ENCODE data around the gene SMAP2.

SMAP2 gene

GRCh38 chr1:40371707-40372258 is 1.7 kb upstream of the SMAP2 start:
- DNase-seq (ENCODE audit: low read depth): no peak
- TF ChIP-seq CTCF (conservative IDR thresholded peaks at IDR 0.05; ENCODE audit: low read depth, low read length): no peak
- H3K4me3 ChIP-seq (ENCODE audit: low read depth, low read length): no peak overlapping the region

- no peak for DNase-seq (ENCODE audit: low read depth)
- no peak overlapping the region for H3K4me3 ChIP-seq (ENCODE audit: low read depth, low read length)
- no peak for TF ChIP-seq CTCF (conservative IDR thresholded peaks at IDR 0.05; ENCODE audit: low read depth, low read length)
These were observed 737 bp upstream of the SMAP2 start for GRCh38 chr1:40372658-40373322.

- H3K4me3 ChIP-seq (ENCODE audit: low read depth, low read length): no peak overlapping the region
- TF ChIP-seq CTCF (conservative IDR thresholded peaks at IDR 0.05; ENCODE audit: low read depth, low read length): no peak
- no peak for DNase-seq (ENCODE audit: low read depth)
These were observed 4.0 kb downstream of the SMAP2 start for GRCh38 chr1:40377512-40377911.

- H3K4me3 ChIP-seq (ENCODE audit: low read depth, low read length): no peak overlapping the region
- no peak for TF ChIP-seq CTCF (conservative IDR thresholded peaks at IDR 0.05; ENCODE audit: low read depth, low read length)
- DNase-seq (ENCODE audit: low read depth): no peak
These were observed 6.4 kb downstream of the SMAP2 start for GRCh38 chr1:40379785-40380452.

GRCh38 chr1:40380817-40381216 is 7.3 kb downstream of the SMAP2 start:
- DNase-seq (ENCODE audit: low read depth): no peak
- TF ChIP-seq CTCF (conservative IDR thresholded peaks at IDR 0.05; ENCODE audit: low read depth, low read length): no peak
- no peak overlapping the region for H3K4me3 ChIP-seq (ENCODE audit: low read depth, low read length)

- DNase-seq (ENCODE audit: low read depth): no peak
- no peak for TF ChIP-seq CTCF (conservative IDR thresholded peaks at IDR 0.05; ENCODE audit: low read depth, low read length)
- no peak overlapping the region for H3K4me3 ChIP-seq (ENCODE audit: low read depth, low read length)
These were observed 8.0 kb downstream of the SMAP2 start for GRCh38 chr1:40381268-40382107.

All from choroid plexus epithelial cell (primary cell).